Measurements from ENCODE around the gene WDR1.

Gene WDR1

DNA sequence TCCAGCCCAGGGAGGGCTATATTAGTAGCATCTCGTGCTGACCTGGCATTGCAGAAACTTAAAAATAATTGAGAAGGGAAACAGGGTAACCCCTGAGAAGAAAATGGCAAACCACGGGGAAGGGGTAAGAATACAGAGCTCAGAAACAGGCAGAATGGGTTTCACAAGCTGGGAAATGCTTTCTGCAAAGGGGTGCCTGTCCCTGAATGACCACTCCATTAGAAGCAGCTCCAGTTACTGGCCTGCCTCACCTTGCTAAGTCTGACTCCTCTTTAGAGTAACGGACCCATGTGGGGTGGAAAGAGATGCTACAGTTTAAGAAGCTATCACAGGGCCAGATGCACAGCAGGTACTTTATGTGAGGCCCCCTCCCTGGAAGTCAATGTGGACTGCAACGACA lies 2.5 kb downstream of the WDR1 start:
- H3K27ac ChIP-seq (ENCODE audit: low read length), result no peak overlapping the region
- no peaks in the 10 kb centered on the region for H3K27me3 ChIP-seq (ENCODE audit: control insufficient read depth in 1 of 2, insufficient read depth in 2 of 2, low read length in 2 of 2)
- H3K36me3 ChIP-seq (ENCODE audit: control insufficient read depth in 2 of 2, insufficient read depth in 2 of 2, low read length in 2 of 2), result peaks cover 32 to 46% of the 10 kb centered on the region in 2 donors
- H3K9me3 ChIP-seq (ENCODE audit: control insufficient read depth in 2 of 2, low read length in 2 of 2), result no peaks in the 10 kb centered on the region
- peak overlapping the region in 1 of 2 donors; percentile 88 for H3K4me3 ChIP-seq (ENCODE audit: low read length in 2 of 2)
- peaks cover 79% of the 10 kb centered on the region for H3K4me1 ChIP-seq (ENCODE audit: control insufficient read depth, insufficient read depth, low read length)
- no peak overlapping the region for H3K9ac ChIP-seq (ENCODE audit: low read length in 2 of 2)

DNA sequence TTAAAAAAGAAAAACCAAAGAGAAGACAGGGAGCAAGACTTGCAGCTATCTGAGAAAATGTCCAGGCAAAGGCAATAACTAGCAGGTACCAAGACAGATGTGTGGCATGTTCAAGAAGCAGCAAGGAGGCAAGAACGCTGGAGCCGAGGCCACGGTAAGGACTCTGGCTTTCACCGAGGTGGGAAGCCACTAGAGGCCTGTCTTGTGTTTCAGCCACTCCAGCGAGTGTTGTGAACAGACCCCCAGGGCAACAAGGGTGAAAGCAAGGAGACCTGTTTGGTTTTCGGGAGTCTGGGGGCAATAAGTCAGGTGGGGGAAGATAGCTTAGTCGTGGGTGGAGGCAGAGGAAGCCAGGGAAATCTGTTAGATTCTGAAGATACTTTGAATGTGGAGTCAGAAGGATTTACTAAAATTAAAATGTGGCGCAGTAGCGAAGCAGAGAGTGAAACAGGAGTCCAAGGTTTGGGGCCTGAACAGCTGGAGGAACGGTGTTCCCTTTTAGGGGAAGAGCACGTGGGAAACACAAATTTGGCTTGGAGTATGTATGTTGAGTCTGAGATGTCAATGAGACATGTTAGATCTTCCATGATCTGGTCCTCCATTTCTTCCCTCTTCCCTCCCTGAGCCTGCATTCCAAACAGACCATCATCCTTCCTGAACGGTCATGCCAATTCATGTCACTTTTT lies 3.1 kb downstream of the WDR1 start:
- no peaks in the 10 kb centered on the region for H3K27me3 ChIP-seq (ENCODE audit: control insufficient read depth in 1 of 2, insufficient read depth in 2 of 2, low read length in 2 of 2)
- H3K36me3 ChIP-seq (ENCODE audit: control insufficient read depth in 2 of 2, insufficient read depth in 2 of 2, low read length in 2 of 2), result peaks cover 32 to 46% of the 10 kb centered on the region in 2 donors
- H3K9me3 ChIP-seq (ENCODE audit: control insufficient read depth in 2 of 2, low read length in 2 of 2), result no peaks in the 10 kb centered on the region
- peaks cover 79% of the 10 kb centered on the region for H3K4me1 ChIP-seq (ENCODE audit: control insufficient read depth, insufficient read depth, low read length)
- no peak overlapping the region for H3K27ac ChIP-seq (ENCODE audit: low read length)
- peak overlapping the region in 1 of 2 donors; percentile 88 for H3K4me3 ChIP-seq (ENCODE audit: low read length in 2 of 2)
- no peak overlapping the region for H3K9ac ChIP-seq (ENCODE audit: low read length in 2 of 2)

DNA sequence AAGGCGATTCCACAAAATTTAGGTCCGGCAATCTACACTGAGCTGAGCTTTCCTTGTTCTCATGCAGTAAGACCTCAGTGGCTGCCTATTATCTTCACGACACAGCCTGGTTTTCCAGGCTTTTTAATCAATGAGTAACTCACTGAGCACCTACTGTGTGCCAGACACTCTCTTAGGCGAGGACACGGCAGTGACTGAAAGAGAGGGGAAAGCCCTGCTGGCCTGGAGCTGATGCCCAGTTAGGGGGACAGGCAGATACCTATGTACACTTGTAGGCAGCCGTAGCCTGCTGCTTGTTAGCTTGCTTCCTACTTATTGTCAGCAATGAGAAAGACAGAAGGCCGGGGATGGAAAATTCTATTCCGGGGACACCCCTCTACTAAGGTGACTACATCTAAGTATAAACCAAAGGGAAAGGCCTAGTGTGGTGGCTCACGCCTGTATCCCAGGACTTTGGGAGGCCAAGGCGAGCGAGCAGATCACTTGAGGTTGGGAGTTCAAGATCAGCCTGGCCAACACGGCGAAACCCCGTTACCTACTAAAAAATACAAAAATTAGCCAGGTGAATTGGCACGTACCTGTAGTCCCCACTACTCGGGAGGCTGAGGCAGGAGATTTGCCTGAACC lies 3.8 kb downstream of the WDR1 start:
- Histone ChIP-seq H3K36me3 (ENCODE audit: control insufficient read depth in 2 of 2, insufficient read depth in 2 of 2, low read length in 2 of 2) (peaks cover 38 to 46% of the 10 kb centered on the region in 2 donors), H3K9ac (ENCODE audit: low read length in 2 of 2) (no peak overlapping the region), H3K27me3 (ENCODE audit: control insufficient read depth in 1 of 2, insufficient read depth in 2 of 2, low read length in 2 of 2) (no peaks in the 10 kb centered on the region), H3K27ac (ENCODE audit: low read length) (no peak overlapping the region), H3K4me3 (ENCODE audit: low read length in 2 of 2) (peak overlapping the region in 1 of 2 donors; percentile 22), H3K4me1 (ENCODE audit: control insufficient read depth, insufficient read depth, low read length) (peaks cover 79% of the 10 kb centered on the region), H3K9me3 (ENCODE audit: control insufficient read depth in 2 of 2, low read length in 2 of 2) (no peaks in the 10 kb centered on the region)

DNA sequence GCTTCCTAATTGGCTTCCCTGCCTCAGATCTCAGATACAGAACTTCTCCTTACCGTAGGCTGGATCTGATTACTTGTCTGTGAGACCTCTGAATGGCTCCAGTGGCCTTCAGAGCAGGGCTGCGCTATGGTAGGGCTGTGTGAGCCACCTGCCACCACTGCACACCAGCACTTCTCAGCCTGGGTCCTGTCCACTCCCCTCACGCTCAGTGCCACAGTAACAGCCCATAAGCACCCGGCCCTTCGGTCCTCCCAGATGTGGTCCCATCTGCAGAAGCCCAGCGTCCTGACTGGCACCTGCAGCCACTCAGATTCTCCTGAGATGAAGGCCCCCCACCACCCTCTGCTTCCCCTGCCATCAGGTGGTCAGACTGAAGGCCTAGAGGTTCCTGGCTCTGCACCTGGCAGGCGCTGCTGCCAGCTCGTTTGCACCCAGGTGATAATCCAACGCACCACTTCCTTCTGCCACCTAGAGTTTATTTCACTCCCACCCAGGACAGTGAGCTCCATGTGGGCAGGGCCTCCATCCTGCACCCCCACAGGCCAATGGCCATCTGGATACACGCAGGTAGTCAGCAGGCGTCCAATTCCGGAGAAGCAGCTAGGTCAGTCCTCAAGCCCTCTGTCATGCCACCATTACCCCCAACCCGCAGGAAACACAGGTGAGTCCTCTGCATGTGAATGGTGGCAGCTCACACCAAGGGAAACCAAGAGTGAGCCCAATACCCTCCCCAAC lies 5.4 kb downstream of the WDR1 start:
- Histone ChIP-seq H3K4me1 (ENCODE audit: control insufficient read depth, insufficient read depth, low read length) (peaks cover 89% of the 10 kb centered on the region), H3K36me3 (ENCODE audit: control insufficient read depth in 2 of 2, insufficient read depth in 2 of 2, low read length in 2 of 2) (peaks cover 40 to 46% of the 10 kb centered on the region in 2 donors), H3K27me3 (ENCODE audit: control insufficient read depth in 1 of 2, insufficient read depth in 2 of 2, low read length in 2 of 2) (no peaks in the 10 kb centered on the region), H3K4me3 (ENCODE audit: low read length in 2 of 2) (peak overlapping the region in 1 of 2 donors; percentile 22), H3K9ac (ENCODE audit: low read length in 2 of 2) (no peak overlapping the region), H3K27ac (ENCODE audit: low read length) (no peak overlapping the region), H3K9me3 (ENCODE audit: control insufficient read depth in 2 of 2, low read length in 2 of 2) (no peaks in the 10 kb centered on the region)

DNA sequence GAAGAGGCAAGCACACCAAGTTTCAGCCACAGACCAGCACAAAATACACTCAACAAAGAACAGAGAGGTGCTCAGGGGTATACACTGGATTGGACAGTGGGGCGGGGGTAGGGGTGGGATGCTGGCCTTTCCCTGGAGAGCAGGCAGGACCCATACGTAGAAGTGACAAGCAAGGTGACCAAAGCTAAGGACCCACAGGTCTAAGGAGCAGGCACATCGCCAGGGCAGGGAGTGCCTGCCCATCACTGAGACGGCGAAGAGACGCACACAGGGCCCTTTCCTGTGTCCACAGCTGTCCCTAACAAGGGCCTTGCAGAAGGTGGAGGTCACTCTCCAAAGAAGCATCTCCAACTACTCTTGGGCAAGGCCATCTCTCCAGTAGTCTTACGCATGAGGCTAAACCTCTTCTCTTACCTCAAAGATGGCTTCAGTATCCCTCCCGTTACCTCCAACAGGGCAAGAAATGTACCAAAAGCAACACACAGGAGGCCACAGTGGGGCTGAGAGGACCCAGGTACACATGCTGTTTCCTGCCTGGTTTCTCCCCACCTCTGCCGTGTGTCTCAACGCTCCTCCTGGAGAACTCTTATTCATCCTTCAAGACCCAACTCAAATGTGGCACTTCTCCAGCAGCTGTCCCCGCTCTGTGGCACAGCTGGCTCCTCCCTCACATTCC lies 6.5 kb downstream of the WDR1 start:
- no peaks in the 10 kb centered on the region for H3K9me3 ChIP-seq (ENCODE audit: control insufficient read depth in 2 of 2, low read length in 2 of 2)
- no peak overlapping the region for H3K9ac ChIP-seq (ENCODE audit: low read length in 2 of 2)
- H3K36me3 ChIP-seq (ENCODE audit: control insufficient read depth in 2 of 2, insufficient read depth in 2 of 2, low read length in 2 of 2), result peaks cover 40 to 46% of the 10 kb centered on the region in 2 donors
- no peaks in the 10 kb centered on the region for H3K27me3 ChIP-seq (ENCODE audit: control insufficient read depth in 1 of 2, insufficient read depth in 2 of 2, low read length in 2 of 2)
- no peak overlapping the region for H3K4me3 ChIP-seq (ENCODE audit: low read length in 2 of 2)
- peaks cover 91% of the 10 kb centered on the region for H3K4me1 ChIP-seq (ENCODE audit: control insufficient read depth, insufficient read depth, low read length)
- H3K27ac ChIP-seq (ENCODE audit: low read length), result peak overlapping the region; percentile 49

DNA sequence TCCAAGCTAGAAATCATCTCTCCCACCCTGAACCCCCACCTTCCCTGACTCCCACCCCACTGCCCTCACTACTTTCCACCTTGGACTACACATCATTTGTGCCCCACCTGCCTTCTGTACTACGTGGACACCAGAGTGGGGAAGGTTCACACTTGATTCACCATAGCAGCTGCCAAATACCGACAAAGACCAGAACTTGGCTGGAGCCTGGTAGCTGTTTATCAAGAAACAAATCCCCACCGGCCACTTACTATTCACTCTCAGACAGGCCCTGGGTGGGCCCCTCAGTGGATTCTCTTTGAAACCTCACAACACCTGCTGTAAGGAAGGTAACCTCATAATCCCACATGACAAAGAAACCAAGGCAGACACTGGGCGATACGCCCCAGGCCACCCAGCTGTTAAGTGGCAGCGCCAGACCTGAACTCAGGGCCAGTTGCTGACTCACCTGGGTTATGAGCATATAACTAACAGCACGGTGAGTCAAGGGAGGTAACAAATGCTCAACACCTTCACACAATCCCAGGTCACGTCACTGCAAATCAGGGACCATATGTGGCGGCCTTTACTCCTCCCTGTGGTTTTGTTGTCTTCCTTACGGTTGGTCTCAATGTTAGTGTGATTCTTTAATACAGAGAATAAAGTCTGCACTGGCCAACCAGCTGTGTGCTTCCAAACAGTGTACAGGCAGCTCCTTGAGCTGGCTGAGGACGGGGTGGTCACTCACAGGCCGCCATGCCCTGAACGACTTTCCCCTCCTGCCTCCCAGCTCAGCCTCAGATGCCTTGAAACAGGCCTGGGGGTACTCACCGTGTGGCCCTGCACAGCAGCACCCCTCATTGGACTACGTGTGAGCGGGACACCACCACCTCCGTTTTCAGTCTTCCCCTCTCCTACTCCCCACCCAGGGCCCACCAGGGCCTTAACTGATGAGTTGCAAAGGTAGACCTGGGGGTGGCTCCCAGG lies 7.5 kb downstream of the WDR1 start:
- no peaks in the 10 kb centered on the region for H3K27me3 ChIP-seq (ENCODE audit: control insufficient read depth in 1 of 2, insufficient read depth in 2 of 2, low read length in 2 of 2)
- no peaks in the 10 kb centered on the region for H3K9me3 ChIP-seq (ENCODE audit: control insufficient read depth in 2 of 2, low read length in 2 of 2)
- peaks cover 35 to 39% of the 10 kb centered on the region in 2 donors for H3K36me3 ChIP-seq (ENCODE audit: control insufficient read depth in 2 of 2, insufficient read depth in 2 of 2, low read length in 2 of 2)
- H3K9ac ChIP-seq (ENCODE audit: low read length in 2 of 2), result peak overlapping the region in 1 of 2 donors; percentile 13
- peak overlapping the region in 1 of 2 donors; percentile 47 for H3K4me3 ChIP-seq (ENCODE audit: low read length in 2 of 2)
- H3K27ac ChIP-seq (ENCODE audit: low read length), result peak overlapping the region; percentile 49
- peaks cover 91% of the 10 kb centered on the region for H3K4me1 ChIP-seq (ENCODE audit: control insufficient read depth, insufficient read depth, low read length)

DNA sequence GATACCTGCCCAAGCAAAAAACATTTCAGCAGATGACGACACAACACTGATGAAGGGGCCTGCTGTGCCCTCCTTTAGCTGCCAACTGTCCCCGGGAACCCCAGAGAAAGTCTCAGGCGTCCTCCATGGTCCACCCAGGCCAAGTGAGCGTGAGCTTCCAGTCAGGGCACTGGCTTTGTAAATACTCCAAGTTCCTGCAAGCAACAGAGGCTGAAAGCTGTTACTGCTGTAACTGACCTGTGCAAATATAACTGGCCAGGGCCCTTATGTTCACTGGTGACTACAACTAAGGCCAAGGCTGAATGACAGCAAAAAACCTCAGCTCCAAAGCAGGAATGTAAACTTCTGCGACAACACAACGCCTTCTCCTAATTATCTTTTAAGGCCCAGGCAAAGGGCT lies 8.2 kb downstream of the WDR1 start:
- Histone ChIP-seq H3K4me3 (ENCODE audit: low read length in 2 of 2) (peak overlapping the region in 1 of 2 donors; percentile 44), H3K27ac (ENCODE audit: low read length) (peak overlapping the region; percentile 24), H3K36me3 (ENCODE audit: control insufficient read depth in 2 of 2, insufficient read depth in 2 of 2, low read length in 2 of 2) (peaks cover 29 to 32% of the 10 kb centered on the region in 2 donors), H3K4me1 (ENCODE audit: control insufficient read depth, insufficient read depth, low read length) (peaks cover 94% of the 10 kb centered on the region), H3K9me3 (ENCODE audit: control insufficient read depth in 2 of 2, low read length in 2 of 2) (no peaks in the 10 kb centered on the region), H3K27me3 (ENCODE audit: control insufficient read depth in 1 of 2, insufficient read depth in 2 of 2, low read length in 2 of 2) (no peaks in the 10 kb centered on the region), H3K9ac (ENCODE audit: low read length in 2 of 2) (no peak overlapping the region)

DNA sequence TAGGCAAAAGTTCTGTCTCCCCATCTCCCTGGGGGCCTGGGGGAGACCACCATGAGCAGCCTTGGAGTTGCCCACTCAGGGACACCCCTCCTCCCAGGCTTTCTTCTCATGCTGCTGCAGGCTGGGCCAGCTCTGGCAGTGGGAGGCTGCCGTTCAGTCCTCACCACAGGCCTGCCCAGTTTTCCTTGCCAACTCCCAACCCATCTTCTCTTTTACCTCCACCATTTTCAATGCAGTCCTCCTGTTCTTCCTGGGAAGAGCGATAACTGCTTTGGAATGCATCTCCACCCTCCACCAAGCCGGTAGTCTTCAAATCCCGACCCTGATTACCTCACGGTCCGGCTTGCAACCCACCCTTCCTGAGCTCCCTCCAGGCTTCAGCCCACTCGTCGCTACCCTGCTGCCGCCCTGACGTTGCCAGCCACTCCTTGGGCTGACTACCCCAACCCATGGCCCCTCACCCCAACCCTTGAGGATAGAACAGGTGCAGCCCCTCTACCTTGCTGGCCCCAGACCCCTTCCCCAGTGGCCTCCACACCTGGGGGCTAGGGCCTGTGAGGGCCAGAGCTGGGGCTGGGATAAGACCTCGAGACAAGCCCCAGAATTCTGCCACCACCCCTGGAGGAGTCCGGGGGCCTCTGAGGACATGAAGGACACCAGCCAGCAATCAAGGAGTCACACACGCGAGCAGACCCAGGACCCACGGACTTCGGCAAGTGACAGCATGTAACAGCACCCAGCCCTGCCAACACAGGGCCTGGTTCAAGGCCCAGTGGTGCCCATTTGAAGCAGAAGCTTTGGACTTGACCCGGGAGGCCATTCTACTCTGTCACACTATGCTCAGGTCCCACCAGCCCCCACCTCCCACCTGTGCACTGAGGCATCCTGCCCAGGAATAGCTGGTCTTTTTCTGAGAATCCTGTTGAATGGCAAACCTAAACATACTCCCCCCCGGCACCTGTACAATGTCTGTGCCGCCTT lies 9.2 kb downstream of the WDR1 start:
- peak overlapping the region; percentile 34 to 61 for H3K4me3 ChIP-seq (ENCODE audit: low read length in 2 of 2)
- peaks cover 27 to 28% of the 10 kb centered on the region in 2 donors for H3K36me3 ChIP-seq (ENCODE audit: control insufficient read depth in 2 of 2, insufficient read depth in 2 of 2, low read length in 2 of 2)
- no peaks in the 10 kb centered on the region for H3K27me3 ChIP-seq (ENCODE audit: control insufficient read depth in 1 of 2, insufficient read depth in 2 of 2, low read length in 2 of 2)
- peak overlapping the region; percentile 64 for H3K27ac ChIP-seq (ENCODE audit: low read length)
- H3K9ac ChIP-seq (ENCODE audit: low read length in 2 of 2), result peak overlapping the region in 1 of 2 donors; percentile 33
- peaks cover 94% of the 10 kb centered on the region for H3K4me1 ChIP-seq (ENCODE audit: control insufficient read depth, insufficient read depth, low read length)
- no peaks in the 10 kb centered on the region for H3K9me3 ChIP-seq (ENCODE audit: control insufficient read depth in 2 of 2, low read length in 2 of 2)

DNA sequence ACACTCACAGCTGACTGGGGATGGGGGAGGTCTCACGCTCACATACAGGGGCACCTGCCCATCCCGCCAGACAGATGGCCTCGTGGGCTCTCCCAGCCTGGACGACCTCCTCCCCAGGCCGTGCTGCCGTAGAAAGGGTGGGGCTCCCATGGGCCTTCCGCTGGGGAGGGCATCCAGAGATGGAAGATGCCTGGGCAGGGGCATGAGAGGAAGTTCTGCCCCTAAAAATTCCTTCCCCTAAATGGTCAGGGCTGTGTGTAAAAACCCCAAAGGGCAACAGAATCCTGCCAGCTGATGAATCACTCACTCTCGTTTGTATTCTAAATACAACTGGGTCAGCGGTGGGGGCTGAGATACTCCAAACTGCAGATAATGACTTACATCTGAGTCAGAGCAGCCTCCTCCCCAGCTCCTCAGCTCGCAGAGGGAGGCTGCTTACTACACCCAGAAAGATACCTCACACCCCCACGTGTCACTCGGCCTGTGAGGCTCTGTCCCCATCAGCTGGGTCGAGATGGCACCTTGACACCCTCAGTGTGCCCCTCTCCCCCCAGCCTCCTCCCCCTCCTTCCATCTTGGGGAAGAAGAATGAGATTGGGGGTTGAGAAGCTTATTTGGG lies 10.1 kb downstream of the WDR1 start:
- peak overlapping the region; percentile 64 for H3K27ac ChIP-seq (ENCODE audit: low read length)
- H3K9me3 ChIP-seq (ENCODE audit: control insufficient read depth in 2 of 2, low read length in 2 of 2), result no peaks in the 10 kb centered on the region
- peak overlapping the region; percentile 34 to 61 for H3K4me3 ChIP-seq (ENCODE audit: low read length in 2 of 2)
- peaks cover 21 to 24% of the 10 kb centered on the region in 2 donors for H3K36me3 ChIP-seq (ENCODE audit: control insufficient read depth in 2 of 2, insufficient read depth in 2 of 2, low read length in 2 of 2)
- no peaks in the 10 kb centered on the region for H3K27me3 ChIP-seq (ENCODE audit: control insufficient read depth in 1 of 2, insufficient read depth in 2 of 2, low read length in 2 of 2)
- H3K4me1 ChIP-seq (ENCODE audit: control insufficient read depth, insufficient read depth, low read length), result peaks cover 96% of the 10 kb centered on the region
- H3K9ac ChIP-seq (ENCODE audit: low read length in 2 of 2), result peak overlapping the region; percentile 36 to 56
